Spleen (tissue), 11 donors: ENCODE measurements around the gene CACNA2D3. TPM values are rescaled to one million over a fixed set of nuclear protein-coding genes. Genes with fewer than 3 reads are reported as not detected.

Experiments used
- DNase-seq: peaks from one replicate; pipeline ENCODE4 v3.0.0-alpha.2; 2020
- H3K27ac ChIP-seq, 8 donors: fragments of 200-600 bp; sonication (generic) in 7 of 8; 1 replicate in 4 of 8; 2 replicates in 4 of 8; pipeline versions ENCODE4 v1.5.0 to v1.8.0; 2016 to 2021; ENCODE audit warnings: inconsistent platforms in 4 of 8, mild to moderate bottlenecking in 4 of 8, moderate library complexity in 1 of 8
- H3K27me3 ChIP-seq, 7 donors: fragments of 200-600 bp; sonication (generic) in 6 of 7; replicated peaks in 1 of 7; 1 replicate in 4 of 7; 2 replicates in 3 of 7; pipeline versions ENCODE4 v1.5.0 to v1.8.0; 2016 to 2021; ENCODE audit warnings: inconsistent platforms in 3 of 7, mild to moderate bottlenecking in 1 of 7
- H3K36me3 ChIP-seq, 6 donors: fragments of 200-600 bp; sonication (generic) in 5 of 6; 1 replicate in 4 of 6; 2 replicates in 2 of 6; pipeline versions ENCODE4 v1.5.0 to v1.8.0; 2016 to 2021; ENCODE audit warnings: inconsistent platforms in 2 of 6
- H3K4me1 ChIP-seq, 6 donors: fragments of 200-600 bp; sonication (generic) in 5 of 6; 1 replicate in 3 of 6; 2 replicates in 3 of 6; pipeline versions ENCODE4 v1.5.0 to v1.8.0; 2016 to 2021; ENCODE audit warnings: inconsistent platforms in 3 of 6
- H3K4me3 ChIP-seq, 8 donors: fragments of 200-600 bp; sonication (generic) in 7 of 8; 1 replicate in 4 of 8; 2 replicates in 4 of 8; pipeline versions ENCODE4 v1.5.0 to v1.8.0; 2016 to 2021; ENCODE audit warnings: inconsistent platforms in 4 of 8, mild to moderate bottlenecking in 4 of 8, moderate library complexity in 2 of 8
- H3K9me3 ChIP-seq, 8 donors: fragments of 200-600 bp; sonication (generic) in 7 of 8; 1 replicate in 4 of 8; 2 replicates in 4 of 8; pipeline versions ENCODE4 v1.5.0 to v1.8.0; 2016 to 2021; ENCODE audit warnings: inconsistent platforms in 4 of 8
- CTCF ChIP-seq, 11 experiments: fragments of 200-600 bp in 7 of 11; fragments of 450-650 bp in 4 of 11; sonication (generic) in 4 of 11; IDR thresholded peaks in 8 of 11; conservative IDR thresholded peaks in 3 of 11; 1 replicate in 7 of 11; 2 replicates in 4 of 11; pipeline versions ENCODE4 v1.4.0 to v1.8.0; 2016 to 2021; ENCODE audit warnings: antibody characterized with exemption in 11 of 11, inconsistent platforms in 4 of 11, mild to moderate bottlenecking in 1 of 11
- POLR2A ChIP-seq, 3 donors: fragments of 450-650 bp; IDR thresholded peaks; one replicate each; pipeline ENCODE4 v1.5.1; 2017; ENCODE audit warnings: antibody characterized with exemption in 3 of 3, mild to moderate bottlenecking in 1 of 3
- POLR2AphosphoS5 ChIP-seq, 3 donors: sonication (generic); formaldehyde crosslinking; IDR thresholded peaks; one replicate each; pipeline ENCODE4 v1.5.1; 2017; ENCODE audit warnings: antibody characterized with exemption in 3 of 3
- WGBS, 5 donors: extraction: QIAGEN DNeasy Blood & Tissue Kit in 3 of 5; methylation state at CpG; one replicate each; pipeline versions ENCODE4 v1.1.5 to v1.1.7; 2013 to 2018; 5-methylcytosine and 5-hydroxymethylcytosine counted together
- intact Hi-C: fragments of 100-400 bp; cut with DNase I; formaldehyde crosslinking; loops from one replicate; pipeline ENCODE4 v1.15.0; 2023; ENCODE audit warnings: low total_unique reads
- polyA plus RNA-seq, 3 donors: library from polyadenylated mRNA; stranded (reverse); fragments of 200-250 nt; gene quantifications; one replicate each; pipeline ENCODE4 v1.2.1, GENCODE V29; 2013
- total RNA-seq, 7 donors: library from RNA; depleted of rRNA in 3 of 7; stranded (reverse); fragments of >200 nt in 3 of 7; fragmentation: NEBNext Ultra II Directional in 4 of 7; extraction: Animal tissue kit (Norgen Biotek cat#: 25700) in 4 of 7; gene quantifications; one replicate each; pipeline versions ENCODE4 v1.1.0 to v1.2.1, GENCODE V29; 2016 to 2021
- donor health status: healthy with polysubstance abuse.
- donor health status: DM: no; HTN: no; CAD: no; lungs with moderate emphysema.
- donor health status: DM: no; HTN: no; CAD: no.
- donor health status: Bipolar disorder and iron deficiency.
- donor health status: healthy.
- donor health status: DM: no; HTN: no; CAD: no.
- donor health status: DM: yes; HTN: yes; CAD: no.

The CACNA2D3 gene
- total and polyA plus RNA-seq, 10 donors = 0.83 to 4.9 (median 2.9) TPM

- Histone ChIP-seq H3K4me3 (no peak overlapping the region), H3K27me3 (no peaks in the 10 kb centered on the region), H3K36me3 (no peaks in the 10 kb centered on the region), H3K9me3 (peaks cover 0 to 21% (median 3%) of the 10 kb centered on the region in 8 donors), H3K27ac (no peak overlapping the region), H3K4me1 (no peaks in the 10 kb centered on the region)
- DNase-seq = no peak
- WGBS, 5 donors = 64 to 85% (median 74%) methylated on average over 4 of the region's 4 CpGs
- TF ChIP-seq POLR2AphosphoS5 (IDR thresholded peaks at IDR 0.05) (no peak), CTCF (IDR thresholded peaks at IDR 0.05 in 8 of 11, conservative IDR thresholded peaks at IDR 0.05 in 3 of 11) (no peak), POLR2A (IDR thresholded peaks at IDR 0.05) (no peak)
- intact Hi-C loops = no loop called here
Measured at GRCh38 chr3:54792584-54792983, 670.2 kb downstream of the CACNA2D3 start.

- H3K4me1 ChIP-seq = no peaks in the 10 kb centered on the region
- TF ChIP-seq POLR2AphosphoS5 (IDR thresholded peaks at IDR 0.05) = no peak
- TF ChIP-seq POLR2A (IDR thresholded peaks at IDR 0.05) = no peak
- TF ChIP-seq CTCF (IDR thresholded peaks at IDR 0.05 in 8 of 11, conservative IDR thresholded peaks at IDR 0.05 in 3 of 11) = no peak
- intact Hi-C loops = no loop called here
- peaks cover 0 to 17% (median 0%) of the 10 kb centered on the region in 8 donors for H3K9me3 ChIP-seq
- H3K4me3 ChIP-seq = no peak overlapping the region
- DNase-seq = no peak
- no peaks in the 10 kb centered on the region for H3K36me3 ChIP-seq
- H3K27ac ChIP-seq = no peak overlapping the region
- no peaks in the 10 kb centered on the region for H3K27me3 ChIP-seq
- WGBS, 5 donors = 37 to 60% (median 50%) methylated on average over 6 of the region's 6 CpGs
Measured at GRCh38 chr3:54793171-54793570, 670.8 kb downstream of the CACNA2D3 start.

- H3K4me1 ChIP-seq = no peaks in the 10 kb centered on the region
- H3K27me3 ChIP-seq = no peaks in the 10 kb centered on the region
- TF ChIP-seq POLR2AphosphoS5 (IDR thresholded peaks at IDR 0.05) (no peak), POLR2A (IDR thresholded peaks at IDR 0.05) (no peak), CTCF (IDR thresholded peaks at IDR 0.05 in 8 of 11, conservative IDR thresholded peaks at IDR 0.05 in 3 of 11) (no peak)
- no peak for DNase-seq
- H3K36me3 ChIP-seq = no peaks in the 10 kb centered on the region
- intact Hi-C loops = no loop called here
- H3K27ac ChIP-seq = no peak overlapping the region
- no peak overlapping the region for H3K4me3 ChIP-seq
- WGBS, 5 donors = 68 to 88% (median 79%) methylated on average over 2 of the region's 2 CpGs
- peaks cover 0 to 15% (median 0%) of the 10 kb centered on the region in 8 donors for H3K9me3 ChIP-seq
Measured at GRCh38 chr3:54797111-54797510, 674.8 kb downstream of the CACNA2D3 start.

GRCh38 chr3:54800478-54800877 is 678.1 kb downstream of the CACNA2D3 start:
- no peak overlapping the region for H3K27ac ChIP-seq
- no peak overlapping the region for H3K4me3 ChIP-seq
- TF ChIP-seq POLR2A (IDR thresholded peaks at IDR 0.05) (no peak), POLR2AphosphoS5 (IDR thresholded peaks at IDR 0.05) (no peak), CTCF (IDR thresholded peaks at IDR 0.05 in 8 of 11, conservative IDR thresholded peaks at IDR 0.05 in 3 of 11) (no peak)
- H3K27me3 ChIP-seq = no peaks in the 10 kb centered on the region
- peaks cover 0 to 11% (median 0%) of the 10 kb centered on the region in 8 donors for H3K9me3 ChIP-seq
- WGBS, 5 donors = 59 to 84% (median 70%) methylated on average over 1 of the region's 1 CpG
- no peaks in the 10 kb centered on the region for H3K36me3 ChIP-seq
- intact Hi-C loops = no loop called here
- no peak for DNase-seq
- H3K4me1 ChIP-seq = no peaks in the 10 kb centered on the region
